ENCODE data around the gene MLF2. TPM values are rescaled to one million over a fixed set of nuclear protein-coding genes. Genes with fewer than 3 reads are reported as not detected.

MLF2 gene
- total RNA-seq, 2 experiments from 2014 or later: 114 to 121 TPM

- Histone ChIP-seq H3K9me3 (ENCODE audit: control insufficient read depth in 1 of 2, insufficient read depth in 1 of 2, low read length in 2 of 2) (no peaks in the 10 kb centered on the region), H3K27me3 (ENCODE audit: control insufficient read depth in 1 of 2, insufficient read depth in 2 of 2, low read length in 2 of 2) (no peaks in the 10 kb centered on the region), H3K36me3 (ENCODE audit: insufficient read depth, low read length) (peaks cover 58% of the 10 kb centered on the region), H3K4me3 (ENCODE audit: low read length) (no peak overlapping the region), H3K4me1 (ENCODE audit: insufficient read depth, low read length) (peaks cover 2% of the 10 kb centered on the region), H3K27ac (ENCODE audit: low read depth in 1 of 2, low read length in 2 of 2) (no peak overlapping the region)
- Mint-ChIP-seq H3K27ac (no peak overlapping the region), H3K27me3 (no peaks in the 10 kb centered on the region), H3K4me3 (no peak overlapping the region), H3K36me3 (ENCODE audit: low read depth) (peaks cover 75% of the 10 kb centered on the region), H3K9me3 (no peaks in the 10 kb centered on the region), H3K4me1 (ENCODE audit: low read depth) (peaks cover 11% of the 10 kb centered on the region)
- no peak for TF ChIP-seq CTCF (IDR thresholded peaks at IDR 0.05)
- no peak for DNase-seq
- CTCF ChIA-PET: no interaction called here
- no peak for ATAC-seq (ENCODE audit: poor library complexity)
- POLR2A ChIA-PET: interaction anchor here (1.0 kb wide), 1 partner anchor 37 kb away, joined by 3 read pairs; no protein-coding TSS in a partner anchor
- intact Hi-C loops (cut with DNase I, micrococcal nuclease): no loop called here
Measured at GRCh38 chr12:6730169-6730568, 22.8 kb downstream of the MLF2 start.

GRCh38 chr12:6729186-6729585 lies 23.8 kb downstream of the MLF2 start:
- intact Hi-C loops (cut with DNase I, micrococcal nuclease): no loop called here
- ATAC-seq (ENCODE audit: poor library complexity): no peak
- DNase-seq: no peak
- no peaks in the 10 kb centered on the region for H3K9me3 ChIP-seq (ENCODE audit: control insufficient read depth in 1 of 2, insufficient read depth in 1 of 2, low read length in 2 of 2)
- H3K4me1 ChIP-seq (ENCODE audit: insufficient read depth, low read length): peaks cover 11% of the 10 kb centered on the region
- ChIA-PET POLR2A (no interaction called here), CTCF (no interaction called here)
- no peak for TF ChIP-seq CTCF (IDR thresholded peaks at IDR 0.05)
- H3K36me3 ChIP-seq (ENCODE audit: insufficient read depth, low read length): peaks cover 50% of the 10 kb centered on the region
- Mint-ChIP-seq H3K27ac (no peak overlapping the region), H3K9me3 (no peaks in the 10 kb centered on the region), H3K27me3 (no peaks in the 10 kb centered on the region), H3K36me3 (ENCODE audit: low read depth) (peaks cover 69% of the 10 kb centered on the region), H3K4me1 (ENCODE audit: low read depth) (peaks cover 19% of the 10 kb centered on the region), H3K4me3 (no peak overlapping the region)
- no peak overlapping the region for H3K27ac ChIP-seq (ENCODE audit: low read depth in 1 of 2, low read length in 2 of 2)
- H3K4me3 ChIP-seq (ENCODE audit: low read length): no peak overlapping the region
- H3K27me3 ChIP-seq (ENCODE audit: control insufficient read depth in 1 of 2, insufficient read depth in 2 of 2, low read length in 2 of 2): no peaks in the 10 kb centered on the region

GRCh38 chr12:6725350-6725749 lies 27.6 kb downstream of the MLF2 start:
- H3K36me3 Mint-ChIP-seq (ENCODE audit: low read depth): peaks cover 48% of the 10 kb centered on the region
- no peak overlapping the region for H3K27ac Mint-ChIP-seq
- ATAC-seq (ENCODE audit: poor library complexity) (no peak), DNase-seq (no peak)
- Histone ChIP-seq H3K9me3 (ENCODE audit: control insufficient read depth in 1 of 2, insufficient read depth in 1 of 2, low read length in 2 of 2) (no peaks in the 10 kb centered on the region), H3K4me3 (ENCODE audit: low read length) (no peak overlapping the region), H3K27me3 (ENCODE audit: control insufficient read depth in 1 of 2, insufficient read depth in 2 of 2, low read length in 2 of 2) (no peaks in the 10 kb centered on the region), H3K27ac (ENCODE audit: low read depth in 1 of 2, low read length in 2 of 2) (no peak overlapping the region), H3K4me1 (ENCODE audit: insufficient read depth, low read length) (peaks cover 18% of the 10 kb centered on the region), H3K36me3 (ENCODE audit: insufficient read depth, low read length) (peaks cover 30% of the 10 kb centered on the region)
- POLR2A ChIA-PET: interaction anchor here (0.6 to 3.3 kb wide), 6 partner anchors 10 to 212 kb away, joined by 3 to 164 read pairs (median 12); partner anchors contain the start of gene ZNF384
- no peaks in the 10 kb centered on the region for H3K27me3 Mint-ChIP-seq
- peaks cover 28% of the 10 kb centered on the region for H3K4me1 Mint-ChIP-seq (ENCODE audit: low read depth)
- CTCF ChIA-PET: interaction anchor here (2.4 kb wide), 1 partner anchor 27 kb away, joined by 10 read pairs; the partner anchor contains the start of gene MLF2
- H3K9me3 Mint-ChIP-seq: no peaks in the 10 kb centered on the region
- no peak for TF ChIP-seq CTCF (IDR thresholded peaks at IDR 0.05)
- H3K4me3 Mint-ChIP-seq: peak overlapping the region; percentile 8
- intact Hi-C loops (cut with DNase I, micrococcal nuclease): loop anchor here (2.0 kb wide), 2 partner anchors 27 to 63 kb away; partner anchors contain the start of genes ING4 (in 1 of the 2) and MLF2 (in 1 of the 2)

Data from CD4-positive, alpha-beta T cell (primary cell).